ENCODE data around the gene SUN1. TPM values are rescaled to one million over a fixed set of nuclear protein-coding genes. Genes with fewer than 3 reads are reported as not detected.

Gene SUN1
- polyA plus RNA-seq, 3 donors = 44.2 to 154 (median 51.5) TPM

GRCh38 chr7:801940-802381 lies 30.3 kb upstream of the SUN1 start:
- no peak overlapping the region for H3K9ac ChIP-seq (ENCODE audit: insufficient read depth, low read length, poor library complexity, severe bottlenecking)
- intact Hi-C loops (cut with micrococcal nuclease) = no loop called here
- no peak for DNase-seq

GRCh38 chr7:802500-803242 lies 29.6 kb upstream of the SUN1 start:
- 93% methylated on average over 12 of the region's 18 CpGs for WGBS (ENCODE audit: insufficient coverage)
- Mint-ChIP-seq H3K9me3 (peaks cover 2 to 21% (median 13%) of the 10 kb centered on the region in 7 donors), H3K36me3 (peaks cover under 1 to 5% of the 10 kb centered on the region in 2 donors), H3K27me3 (ENCODE audit: low read depth in 3 of 3) (peaks cover 17 to 51% (median 30%) of the 10 kb centered on the region in 3 donors), H3K4me3 (peak overlapping the region in 1 of 2 donors; percentile 72), H3K4me1 (peaks cover 44% of the 10 kb centered on the region), H3K27ac (peak overlapping the region in 4 of 7 donors; percentile 22 to 63 (median 30))
- Histone ChIP-seq H3K27me3 (ENCODE audit: control insufficient read depth in 2 of 2, insufficient read depth in 2 of 2, low read length in 2 of 2) (peaks cover 0 to 7% of the 10 kb centered on the region in 2 donors), H3K79me2 (ENCODE audit: insufficient read depth, low read length) (no peaks in the 10 kb centered on the region), H2AFZ (ENCODE audit: insufficient read depth, low read depth, low read length, poor library complexity, severe bottlenecking) (no peak overlapping the region), H3K4me3 (replicated peaks in 1 of 3; ENCODE audit: low read depth in 2 of 3, low read length in 3 of 3) (no peak overlapping the region), H4K20me1 (ENCODE audit: insufficient read depth, low read length) (no peaks in the 10 kb centered on the region), H3K9ac (ENCODE audit: insufficient read depth, low read length, poor library complexity, severe bottlenecking) (no peak overlapping the region), H3K27ac (ENCODE audit: low read depth in 1 of 2, low read length in 2 of 2) (no peak overlapping the region), H3K9me3 (replicated peaks in 1 of 2; ENCODE audit: control insufficient read depth in 1 of 2, insufficient read depth in 1 of 2, low read length in 2 of 2) (peaks cover 1 to 16% of the 10 kb centered on the region in 2 donors), H3K4me2 (replicated peaks; ENCODE audit: extremely low read depth, low read length, poor library complexity, severe bottlenecking) (no peak overlapping the region), H3K4me1 (ENCODE audit: control insufficient read depth in 1 of 2, insufficient read depth in 2 of 2, low read length in 2 of 2) (peaks cover 29 to 32% of the 10 kb centered on the region in 2 donors), H3K36me3 (replicated peaks in 1 of 2; ENCODE audit: control insufficient read depth in 1 of 2, insufficient read depth in 2 of 2, low read length in 2 of 2) (no peaks in the 10 kb centered on the region)
- intact Hi-C loops (cut with micrococcal nuclease) = no loop called here
- DNase-seq = no peak
- TF ChIP-seq CTCF (IDR thresholded peaks at IDR 0.05) = no peak

More at GRCh38 chr7:801940-802381, 30.3 kb upstream of the SUN1 start:
- H3K4me2 ChIP-seq (replicated peaks; ENCODE audit: extremely low read depth, low read length, poor library complexity, severe bottlenecking) = no peak overlapping the region
- peaks cover 0 to 9% of the 10 kb centered on the region in 2 donors for H3K9me3 ChIP-seq (replicated peaks in 1 of 2; ENCODE audit: control insufficient read depth in 1 of 2, insufficient read depth in 1 of 2, low read length in 2 of 2)
- Mint-ChIP-seq H3K4me3 (no peak overlapping the region), H3K4me1 (peaks cover 52% of the 10 kb centered on the region), H3K27me3 (ENCODE audit: low read depth in 3 of 3) (peaks cover 11 to 47% (median 23%) of the 10 kb centered on the region in 3 donors), H3K27ac (no peak overlapping the region), H3K36me3 (peaks cover 1 to 5% of the 10 kb centered on the region in 2 donors), H3K9me3 (peaks cover 0 to 14% (median 7%) of the 10 kb centered on the region in 7 donors)
- H3K27me3 ChIP-seq (ENCODE audit: control insufficient read depth in 2 of 2, insufficient read depth in 2 of 2, low read length in 2 of 2) = peaks cover 0 to 7% of the 10 kb centered on the region in 2 donors
- 71% methylated on average over 16 of the region's 19 CpGs for WGBS (ENCODE audit: insufficient coverage)
- H3K79me2 ChIP-seq (ENCODE audit: insufficient read depth, low read length) = no peaks in the 10 kb centered on the region
- no peaks in the 10 kb centered on the region for H4K20me1 ChIP-seq (ENCODE audit: insufficient read depth, low read length)
- no peak overlapping the region for H2AFZ ChIP-seq (ENCODE audit: insufficient read depth, low read depth, low read length, poor library complexity, severe bottlenecking)
- peaks cover 32 to 36% of the 10 kb centered on the region in 2 donors for H3K4me1 ChIP-seq (ENCODE audit: control insufficient read depth in 1 of 2, insufficient read depth in 2 of 2, low read length in 2 of 2)
- TF ChIP-seq CTCF (IDR thresholded peaks at IDR 0.05) = no peak
- H3K36me3 ChIP-seq (replicated peaks in 1 of 2; ENCODE audit: control insufficient read depth in 1 of 2, insufficient read depth in 2 of 2, low read length in 2 of 2) = no peaks in the 10 kb centered on the region
- no peak overlapping the region for H3K27ac ChIP-seq (ENCODE audit: low read depth in 1 of 2, low read length in 2 of 2)
- H3K4me3 ChIP-seq (replicated peaks in 1 of 3; ENCODE audit: low read depth in 2 of 3, low read length in 3 of 3) = no peak overlapping the region
